GM23338 (cell line): ENCODE data around the gene MAGEE1. TPM values are rescaled to one million over a fixed set of nuclear protein-coding genes. Genes with fewer than 3 reads are reported as not detected.

Experiments used
- ATAC-seq: fragments of 200-7000 bp; cut with Tn5 transposase; 3 replicates; pipeline ENCODE4 v1.9.1; 2020
- DNase-seq: peaks from one replicate; pipeline ENCODE4 v3.0.0-alpha.2; 2015; ENCODE audit warnings: low spot score
- H2AFZ ChIP-seq: fragments of 200-600 bp; sonication (generic); 2 replicates; pipeline ENCODE4 v1.8.0; 2016; ENCODE audit warnings: antibody characterized with exemption, mild to moderate bottlenecking, moderate library complexity
- H3F3A ChIP-seq: fragments of 200-600 bp; sonication (generic); replicated peaks from 2 replicates; pipeline ENCODE4 v1.8.0; 2017; ENCODE audit warnings: antibody characterized with exemption, mixed run types, low read depth
- H3K27ac ChIP-seq: fragments of 200-600 bp; sonication (generic); 2 replicates; pipeline ENCODE4 v1.6.1; 2016; ENCODE audit warnings: low read depth
- H3K27me3 ChIP-seq: fragments of 200-600 bp; sonication (generic); 2 replicates; pipeline ENCODE4 v1.8.0; 2016; ENCODE audit warnings: mild to moderate bottlenecking, mixed run types, moderate library complexity; ENCODE audit not compliant: insufficient read depth
- H3K36me3 ChIP-seq: fragments of 200-600 bp; sonication (generic); 2 replicates; pipeline ENCODE4 v1.8.0; 2016; ENCODE audit warnings: mild to moderate bottlenecking; ENCODE audit not compliant: insufficient read depth
- H3K4me1 ChIP-seq: fragments of 200-600 bp; sonication (generic); 2 replicates; pipeline ENCODE4 v1.8.0; 2016; ENCODE audit warnings: mild to moderate bottlenecking, moderate library complexity; ENCODE audit not compliant: insufficient read depth
- H3K4me2 ChIP-seq: fragments of 200-600 bp; sonication (generic); 2 replicates; pipeline ENCODE4 v1.7.1; 2017; ENCODE audit warnings: mixed run types
- H3K4me3 ChIP-seq: fragments of 200-600 bp; sonication (generic); 2 replicates; pipeline ENCODE4 v1.6.1; 2016; ENCODE audit warnings: mixed run types
- H3K79me2 ChIP-seq: fragments of 200-600 bp; sonication (generic); replicated peaks from 2 replicates; pipeline ENCODE4 v1.8.0; 2017; ENCODE audit warnings: mild to moderate bottlenecking; ENCODE audit not compliant: insufficient read depth
- H3K9me2 ChIP-seq: fragments of 200-600 bp; sonication (generic); 2 replicates; pipeline ENCODE4 v1.8.0; 2017; ENCODE audit not compliant: insufficient read depth
- H4K20me1 ChIP-seq: fragments of 200-600 bp; sonication (generic); replicated peaks from 2 replicates; pipeline ENCODE4 v1.8.0; 2017; ENCODE audit warnings: mild to moderate bottlenecking; ENCODE audit not compliant: insufficient read depth
- H3K27ac Mint-ChIP-seq: 2 replicates; pipeline ENCODE4 v1.8.0; 2020; ENCODE audit warnings: inconsistent platforms, mild to moderate bottlenecking, moderate library complexity, mixed read lengths
- H3K27me3 Mint-ChIP-seq: 3 replicates; pipeline ENCODE4 v1.8.0; 2022; ENCODE audit warnings: low read depth, mild to moderate bottlenecking, moderate library complexity, mixed read lengths, inconsistent platforms; ENCODE audit not compliant: insufficient read depth, poor library complexity
- H3K36me3 Mint-ChIP-seq: 3 replicates; pipeline ENCODE4 v1.8.0; 2021; ENCODE audit warnings: low read depth, mild to moderate bottlenecking, inconsistent platforms, moderate library complexity, mixed read lengths
- H3K4me1 Mint-ChIP-seq: 3 replicates; pipeline ENCODE4 v1.8.0; 2020; ENCODE audit warnings: mild to moderate bottlenecking, inconsistent platforms, mixed read lengths
- H3K4me3 Mint-ChIP-seq: 3 replicates; pipeline ENCODE4 v1.8.0; 2021; ENCODE audit warnings: moderate library complexity, mild to moderate bottlenecking, inconsistent platforms, mixed read lengths
- H3K9me3 Mint-ChIP-seq: 3 replicates; pipeline ENCODE4 v1.8.0; 2020; ENCODE audit warnings: moderate library complexity, mild to moderate bottlenecking, inconsistent platforms, mixed read lengths
- CREB1 ChIP-seq: fragments of 250-450 bp; sonication (Bioruptor Pico); IDR thresholded peaks from 2 replicates; pipeline ENCODE4 v1.5.0; 2020; ENCODE audit warnings: low read depth, mild to moderate bottlenecking, moderate library complexity
- ETS1 ChIP-seq: IDR thresholded peaks from 2 replicates; pipeline ENCODE4 v1.6.1; 2016; ENCODE audit warnings: antibody characterized with exemption
- EZH2 ChIP-seq: fragments of 200-600 bp; sonication (generic); IDR thresholded peaks from one replicate; pipeline ENCODE4 v1.8.0; 2017; ENCODE audit warnings: antibody characterized with exemption, mild to moderate bottlenecking, low read depth; ENCODE audit not compliant: unreplicated experiment
- EZH2phosphoT487 ChIP-seq: fragments of 200-600 bp; sonication (generic); IDR thresholded peaks from one replicate; pipeline ENCODE4 v1.8.1; 2018; ENCODE audit warnings: antibody characterized with exemption; ENCODE audit not compliant: unreplicated experiment
- JUNB ChIP-seq: IDR thresholded peaks from one replicate; pipeline ENCODE4 v1.6.1; 2016; ENCODE audit warnings: antibody characterized with exemption; ENCODE audit not compliant: unreplicated experiment
- NANOG ChIP-seq: IDR thresholded peaks from 2 replicates; pipeline ENCODE4 v1.6.1; 2016; ENCODE audit warnings: antibody characterized with exemption, borderline replicate concordance
- POLR2AphosphoS5 ChIP-seq: IDR thresholded peaks from 2 replicates; pipeline ENCODE4 v1.6.1; 2016; ENCODE audit warnings: antibody characterized with exemption, low read depth
- REST ChIP-seq: IDR thresholded peaks from one replicate; pipeline ENCODE4 v1.6.1; 2018; ENCODE audit warnings: antibody characterized with exemption; ENCODE audit not compliant: unreplicated experiment
- ZNF114 ChIP-seq: fragments of 250-450 bp; sonication (Bioruptor Pico); IDR thresholded peaks from 2 replicates; pipeline ENCODE4 v1.5.0; 2020; ENCODE audit warnings: mild to moderate bottlenecking, moderate library complexity
- ZNF331 ChIP-seq: fragments of 250-450 bp; sonication (Bioruptor Pico); IDR thresholded peaks from 2 replicates; pipeline ENCODE4 v1.5.0; 2020; ENCODE audit warnings: low read depth, mild to moderate bottlenecking, moderate library complexity
- ZNF462 ChIP-seq: fragments of 250-450 bp; sonication (Bioruptor Pico); IDR thresholded peaks from 2 replicates; pipeline ENCODE4 v1.5.0; 2020; ENCODE audit warnings: mild to moderate bottlenecking, moderate library complexity
- polyA plus RNA-seq: library from polyadenylated mRNA; unstranded; fragments of >200 nt; fragmentation: Nextera tagmentation; extraction: Ambion mirVana; gene quantifications from 2 replicates; pipeline ENCODE4 v1.2.1, GENCODE V29; 2016
- total RNA-seq: library from RNA; depleted of rRNA; stranded (reverse); fragments of >200 nt; shearing (Covaris generic); gene quantifications from 2 replicates; pipeline ENCODE4 v1.2.3, GENCODE V29; 2014

The MAGEE1 gene
- total and polyA plus RNA-seq, 2 experiments from 2014 or later = 1.5 to 11.6 TPM

- Histone ChIP-seq H4K20me1 (no peaks in the 10 kb centered on the region), H3K4me3 (no peak overlapping the region), H3K9me2 (no peaks in the 10 kb centered on the region), H3K4me2 (no peak overlapping the region), H3F3A (no peaks in the 10 kb centered on the region), H3K36me3 (no peaks in the 10 kb centered on the region), H3K4me1 (0 out of 2 replicates have a peak, but pooled peaks cover 6% of the 10 kb centered on the region), H2AFZ (no peak overlapping the region), H3K27me3 (no peaks in the 10 kb centered on the region), H3K79me2 (no peaks in the 10 kb centered on the region), H3K27ac (no peak overlapping the region)
- DNase-seq (no peak), ATAC-seq (no peak)
- H3K4me1 Mint-ChIP-seq = peaks cover 5% of the 10 kb centered on the region
- TF ChIP-seq ZNF114 (CRISPR knock-in tag) (no peak), EZH2phosphoT487 (no peak), NANOG (no peak), ETS1 (no peak), EZH2 (no peak), CREB1 (CRISPR knock-in tag) (no peak)
- H3K4me3 Mint-ChIP-seq = no peak overlapping the region
- H3K27ac Mint-ChIP-seq = no peak overlapping the region
- no peaks in the 10 kb centered on the region for H3K36me3 Mint-ChIP-seq
- no peaks in the 10 kb centered on the region for H3K27me3 Mint-ChIP-seq
- H3K9me3 Mint-ChIP-seq = no peaks in the 10 kb centered on the region
These were observed 11.7 kb downstream of the MAGEE1 start for GRCh38 chrX:76439188-76439587.

- Mint-ChIP-seq H3K27ac (peak overlapping the region; percentile 65; the same call in 1 of the 2 replicates), H3K4me1 (peaks cover 22% of the 10 kb centered on the region), H3K4me3 (no peak overlapping the region), H3K36me3 (no peaks in the 10 kb centered on the region), H3K27me3 (peaks cover 4% of the 10 kb centered on the region), H3K9me3 (no peaks in the 10 kb centered on the region; the same call in 2 of the 3 replicates)
- peak overlapping the region; percentile 58 for H3K4me2 ChIP-seq
- no peak overlapping the region for H2AFZ ChIP-seq
- H4K20me1 ChIP-seq = no peaks in the 10 kb centered on the region
- no peaks in the 10 kb centered on the region for H3F3A ChIP-seq
- no peaks in the 10 kb centered on the region for H3K79me2 ChIP-seq
- H3K9me2 ChIP-seq = no peaks in the 10 kb centered on the region
- H3K27ac ChIP-seq = peak overlapping the region; percentile 89
- no peak overlapping the region for H3K4me3 ChIP-seq
- H3K27me3 ChIP-seq = no peaks in the 10 kb centered on the region
- peak; percentile 84 for ATAC-seq
- peaks cover 23% of the 10 kb centered on the region; the same call in 1 of the 2 replicates for H3K4me1 ChIP-seq
- H3K36me3 ChIP-seq = no peaks in the 10 kb centered on the region
- DNase-seq = peak; percentile 55
- no peak for TF ChIP-seq ZNF114 (CRISPR knock-in tag)
- TF ChIP-seq JUNB = no peak
- TF ChIP-seq CREB1 (CRISPR knock-in tag) = no peak
- no peak for TF ChIP-seq NANOG
- TF ChIP-seq ZNF331 (CRISPR knock-in tag) = no peak
- no peak for TF ChIP-seq ZNF462
- TF ChIP-seq REST = no peak
- TF ChIP-seq POLR2AphosphoS5 = no peak
These were observed 26.4 kb downstream of the MAGEE1 start for GRCh38 chrX:76453737-76454406.
